CD4-positive, alpha-beta T cell (primary cell): Measurements from ENCODE around the gene ACTR3. TPM values are rescaled to one million over a fixed set of nuclear protein-coding genes. Genes with fewer than 3 reads are reported as not detected.
A peak's percentile ranks its signal among the peaks of the same experiment; 100 is the strongest.

Experiments
- ATAC-seq: fragments of 200-7000 bp; cut with Tn5 transposase; one replicate; pipeline ENCODE4 v1.10.0; 2022; ENCODE audit warnings: mild to moderate bottlenecking; ENCODE audit not compliant: poor library complexity
- CTCF ChIA-PET: fragments of 350-600 bp; sonication (Branson Sonifier 250); formaldehyde crosslinking; loops from one replicate; lab custom pipeline; 2021; ENCODE audit warnings: antibody characterized with exemption, inconsistent platforms; lab: Charles Lee
- POLR2A ChIA-PET: fragments of 350-600 bp; sonication (Branson Sonifier 250); formaldehyde crosslinking; loops from one replicate; lab custom pipeline; 2021; ENCODE audit warnings: antibody characterized with exemption, inconsistent platforms; lab: Charles Lee
- DNase-seq, 14 experiments: peaks; one replicate each; pipeline ENCODE4 v3.0.0-alpha.2; 2013 to 2020; ENCODE audit warnings: mixed read lengths in 2 of 14
- H3K27ac ChIP-seq, 2 donors: one replicate each; pipeline versions ENCODE4 v1.5.1 to v1.7.0; 2013; ENCODE audit warnings: low read length in 2 of 2, low read depth in 1 of 2, mild to moderate bottlenecking in 1 of 2
- H3K27me3 ChIP-seq, 2 experiments: 1 replicate in 1 of 2; 2 replicates in 1 of 2; pipeline versions ENCODE4 v1.6.1 to v1.7.0; 2013; ENCODE audit warnings: low read length in 2 of 2, control low read depth in 1 of 2, mild to moderate bottlenecking in 1 of 2, moderate library complexity in 1 of 2; ENCODE audit not compliant: insufficient read depth in 2 of 2, control insufficient read depth in 1 of 2
- H3K36me3 ChIP-seq: one replicate; pipeline ENCODE4 v1.6.1; 2013; ENCODE audit warnings: low read length, control low read depth; ENCODE audit not compliant: insufficient read depth
- H3K4me1 ChIP-seq: one replicate; pipeline ENCODE4 v1.6.1; 2013; ENCODE audit warnings: low read length, control low read depth; ENCODE audit not compliant: insufficient read depth
- H3K4me3 ChIP-seq: one replicate; pipeline ENCODE4 v1.5.1; 2013; ENCODE audit warnings: mild to moderate bottlenecking, low read length, moderate library complexity
- H3K9me3 ChIP-seq, 2 experiments: 1 replicate in 1 of 2; 2 replicates in 1 of 2; pipeline versions ENCODE4 v1.6.1 to v1.7.0; 2013; ENCODE audit warnings: low read length in 2 of 2, mild to moderate bottlenecking in 2 of 2, control low read depth in 1 of 2, moderate library complexity in 1 of 2; ENCODE audit not compliant: control insufficient read depth in 1 of 2, insufficient read depth in 1 of 2
- H3K27ac Mint-ChIP-seq: one replicate; pipeline ENCODE4 v1.8.0; 2020; ENCODE audit warnings: mixed read lengths
- H3K27me3 Mint-ChIP-seq: one replicate; pipeline ENCODE4 v1.8.0; 2021; ENCODE audit warnings: mixed read lengths
- H3K36me3 Mint-ChIP-seq: one replicate; pipeline ENCODE4 v1.8.0; 2021; ENCODE audit warnings: low read depth, mixed read lengths
- H3K4me1 Mint-ChIP-seq: one replicate; pipeline ENCODE4 v1.8.0; 2021; ENCODE audit warnings: low read depth, mixed read lengths
- H3K4me3 Mint-ChIP-seq: one replicate; pipeline ENCODE4 v1.8.0; 2020; ENCODE audit warnings: mild to moderate bottlenecking, mixed read lengths
- H3K9me3 Mint-ChIP-seq: one replicate; pipeline ENCODE4 v1.8.0; 2020; ENCODE audit warnings: mixed read lengths
- CTCF ChIP-seq: fragments of 200-600 bp; IDR thresholded peaks from one replicate; pipeline ENCODE4 v1.8.0; 2022; ENCODE audit warnings: antibody characterized with exemption, mild to moderate bottlenecking
- intact Hi-C, 2 experiments: fragments of 100-400 bp; cut with DNase I in 1 of 2; cut with micrococcal nuclease in 1 of 2; formaldehyde crosslinking; loops; one replicate each; pipeline versions ENCODE4 v1.15.1 to v1.9.0; 2023 to 2025; cut with DNase I, micrococcal nuclease
- total RNA-seq, 174 experiments: library from RNA in 2 of 174; stranded (reverse) in 2 of 174; gene quantifications; one replicate each; pipeline ENCODE4 v1.2.3 and lab custom pipeline; 2021 to 2026

Gene ACTR3
- total RNA-seq, 2 experiments from 2014 or later, result 118 to 123 TPM

GRCh38 chr2:113899166-113899565, 9.3 kb downstream of the ACTR3 start:
- no peak for DNase-seq
- H3K4me1 ChIP-seq, result peaks cover 49% of the 10 kb centered on the region

GRCh38 chr2:113901943-113902342, 12.1 kb downstream of the ACTR3 start:
- Histone ChIP-seq H3K36me3 (peaks cover 14% of the 10 kb centered on the region), H3K4me1 (peaks cover 40% of the 10 kb centered on the region), H3K9me3 (no peaks in the 10 kb centered on the region), H3K27me3 (no peaks in the 10 kb centered on the region), H3K27ac (no peak overlapping the region), H3K4me3 (no peak overlapping the region)
- ATAC-seq, result no peak
- Mint-ChIP-seq H3K4me3 (peak overlapping the region; percentile 64), H3K4me1 (peaks cover 98% of the 10 kb centered on the region), H3K27ac (peak overlapping the region; percentile 91), H3K27me3 (no peaks in the 10 kb centered on the region), H3K9me3 (no peaks in the 10 kb centered on the region), H3K36me3 (peaks cover 61% of the 10 kb centered on the region)
- no peak for TF ChIP-seq CTCF
- intact Hi-C loops, result loop anchor here in 1 of 2 experiments (2.0 kb wide), 1 partner anchor 13 kb away; no protein-coding TSS in a partner anchor
- ChIA-PET POLR2A (interaction anchor here (2.4 kb wide), 1 partner anchor 146 kb away, joined by 8 read pairs; the partner anchor contains the start of gene SLC35F5), CTCF (interaction anchor here (0.5 to 1.4 kb wide), 2 partner anchors 8 to 48 kb away, joined by 3 to 5 read pairs; no protein-coding TSS in a partner anchor)
- DNase-seq, result peak in 2 of 14 experiments; percentile 36 to 38

More at GRCh38 chr2:113899166-113899565, 9.3 kb downstream of the ACTR3 start:
- peak overlapping the region; percentile 91 for H3K27ac Mint-ChIP-seq
- Histone ChIP-seq H3K27me3 (no peaks in the 10 kb centered on the region), H3K27ac (no peak overlapping the region), H3K4me3 (no peak overlapping the region), H3K9me3 (no peaks in the 10 kb centered on the region), H3K36me3 (peaks cover 12% of the 10 kb centered on the region)
- peaks cover 61% of the 10 kb centered on the region for H3K36me3 Mint-ChIP-seq
- H3K4me3 Mint-ChIP-seq, result peak overlapping the region; percentile 49
- no peak for ATAC-seq
- intact Hi-C loops, result loop anchor here in 1 of 2 experiments (10.0 kb wide), 2 partner anchors 46 to 1714 kb away; no protein-coding TSS in a partner anchor
- ChIA-PET POLR2A (interaction anchor here (0.8 to 1.4 kb wide), 5 partner anchors 10 to 143 kb away, joined by 3 to 5 read pairs (median 4); partner anchors contain the start of genes ACTR3 and SLC35F5), CTCF (interaction anchor here (0.7 kb wide), 1 partner anchor 12 kb away, joined by 3 read pairs; no protein-coding TSS in a partner anchor)
- H3K27me3 Mint-ChIP-seq, result no peaks in the 10 kb centered on the region
- no peaks in the 10 kb centered on the region for H3K9me3 Mint-ChIP-seq
- TF ChIP-seq CTCF, result no peak
- H3K4me1 Mint-ChIP-seq, result peaks cover 100% of the 10 kb centered on the region

GRCh38 chr2:113905886-113906285, 16.0 kb downstream of the ACTR3 start:
- Mint-ChIP-seq H3K27ac (peak overlapping the region; percentile 84), H3K36me3 (peaks cover 58% of the 10 kb centered on the region), H3K4me1 (peaks cover 96% of the 10 kb centered on the region), H3K4me3 (peak overlapping the region; percentile 32), H3K27me3 (no peaks in the 10 kb centered on the region), H3K9me3 (no peaks in the 10 kb centered on the region)
- Histone ChIP-seq H3K27me3 (no peaks in the 10 kb centered on the region), H3K27ac (no peak overlapping the region), H3K36me3 (peaks cover 10% of the 10 kb centered on the region), H3K9me3 (no peaks in the 10 kb centered on the region), H3K4me1 (peaks cover 42% of the 10 kb centered on the region), H3K4me3 (no peak overlapping the region)
- ChIA-PET CTCF (interaction anchor here (1.3 to 2.0 kb wide), 2 partner anchors 9 to 12 kb away, joined by 3 to 6 read pairs; no protein-coding TSS in a partner anchor), POLR2A (interaction anchor here (2.1 kb wide), 1 partner anchor 12 kb away, joined by 9 read pairs; no protein-coding TSS in a partner anchor)
- ATAC-seq (no peak), DNase-seq (no peak)
- intact Hi-C loops, result no loop called here
- no peak for TF ChIP-seq CTCF
